ENCODE data around the gene CAMTA1. TPM values are rescaled to one million over a fixed set of nuclear protein-coding genes. Genes with fewer than 3 reads are reported as not detected.

CAMTA1 gene
- total and polyA plus RNA-seq, 2 experiments from 2014 or later, result 89.0 to 145 TPM

- H3K9me3 ChIP-seq (ENCODE audit: low read depth), result no peaks in the 10 kb centered on the region
- WGBS (ENCODE audit: low lambda C conversion rate, missing lambda C conversion rate), result 83% methylated on average over 6 of the region's 6 CpGs
- H3K4me2 ChIP-seq, result no peak overlapping the region
- H3K27ac ChIP-seq, result no peak overlapping the region
- no peaks in the 10 kb centered on the region for H3K36me3 ChIP-seq (replicated peaks; ENCODE audit: insufficient read depth, low read depth)
- no peak overlapping the region for H3K4me3 ChIP-seq
- H3K79me2 ChIP-seq, result no peaks in the 10 kb centered on the region
- H2AFZ ChIP-seq, result no peak overlapping the region
- no peaks in the 10 kb centered on the region for H3K9me2 ChIP-seq (replicated peaks; ENCODE audit: insufficient read depth)
- H3K4me1 ChIP-seq (ENCODE audit: insufficient read depth), result no peaks in the 10 kb centered on the region
- no peak for DNase-seq (ENCODE audit: low spot score)
- H4K20me1 ChIP-seq (ENCODE audit: insufficient read depth, poor library complexity, severe bottlenecking), result no peaks in the 10 kb centered on the region
- no peak for TF ChIP-seq EZH2phosphoT487 (IDR thresholded peaks at IDR 0.05; ENCODE audit: low read depth, severe bottlenecking, unreplicated experiment)
- no peak for TF ChIP-seq CTCF (IDR thresholded peaks at IDR 0.05; ENCODE audit: poor library complexity)
- TF ChIP-seq EZH2 (IDR thresholded peaks at IDR 0.05; ENCODE audit: borderline replicate concordance), result no peak
- no peaks in the 10 kb centered on the region for H3K27me3 ChIP-seq
Observed at GRCh38 chr1:6976044-6976375, 190.8 kb downstream of the CAMTA1 start.

- Histone ChIP-seq H2AFZ (no peak overlapping the region), H3K9me2 (replicated peaks; ENCODE audit: insufficient read depth) (no peaks in the 10 kb centered on the region), H3K4me3 (no peak overlapping the region), H3K27ac (no peak overlapping the region), H3K4me2 (no peak overlapping the region), H3K27me3 (no peaks in the 10 kb centered on the region), H3K79me2 (no peaks in the 10 kb centered on the region), H4K20me1 (ENCODE audit: insufficient read depth, poor library complexity, severe bottlenecking) (no peaks in the 10 kb centered on the region), H3K36me3 (replicated peaks; ENCODE audit: insufficient read depth, low read depth) (no peaks in the 10 kb centered on the region), H3K4me1 (ENCODE audit: insufficient read depth) (no peaks in the 10 kb centered on the region), H3K9me3 (ENCODE audit: low read depth) (no peaks in the 10 kb centered on the region)
- TF ChIP-seq EZH2 (IDR thresholded peaks at IDR 0.05; ENCODE audit: borderline replicate concordance), result no peak
- no peak for TF ChIP-seq EZH2phosphoT487 (IDR thresholded peaks at IDR 0.05; ENCODE audit: low read depth, severe bottlenecking, unreplicated experiment)
- no peak for TF ChIP-seq CTCF (IDR thresholded peaks at IDR 0.05; ENCODE audit: poor library complexity)
- no peak for DNase-seq (ENCODE audit: low spot score)
- 73% methylated on average over 5 of the region's 5 CpGs for WGBS (ENCODE audit: low lambda C conversion rate, missing lambda C conversion rate)
Observed at GRCh38 chr1:6979003-6979613, 193.9 kb downstream of the CAMTA1 start.

- Histone ChIP-seq H3K4me2 (no peak overlapping the region), H4K20me1 (ENCODE audit: insufficient read depth, poor library complexity, severe bottlenecking) (no peaks in the 10 kb centered on the region), H3K27ac (no peak overlapping the region), H2AFZ (no peak overlapping the region), H3K27me3 (no peaks in the 10 kb centered on the region), H3K9me2 (replicated peaks; ENCODE audit: insufficient read depth) (no peaks in the 10 kb centered on the region), H3K79me2 (no peaks in the 10 kb centered on the region), H3K9me3 (ENCODE audit: low read depth) (no peaks in the 10 kb centered on the region), H3K36me3 (replicated peaks; ENCODE audit: insufficient read depth, low read depth) (no peaks in the 10 kb centered on the region), H3K4me3 (no peak overlapping the region), H3K4me1 (ENCODE audit: insufficient read depth) (no peaks in the 10 kb centered on the region)
- TF ChIP-seq EZH2 (IDR thresholded peaks at IDR 0.05; ENCODE audit: borderline replicate concordance), result no peak
- no peak for TF ChIP-seq EZH2phosphoT487 (IDR thresholded peaks at IDR 0.05; ENCODE audit: low read depth, severe bottlenecking, unreplicated experiment)
- no peak for TF ChIP-seq CTCF (IDR thresholded peaks at IDR 0.05; ENCODE audit: poor library complexity)
- DNase-seq (ENCODE audit: low spot score), result no peak
Observed at GRCh38 chr1:6981595-6981994, 196.3 kb downstream of the CAMTA1 start.

- Histone ChIP-seq H3K27me3 (no peaks in the 10 kb centered on the region), H2AFZ (no peak overlapping the region), H3K9me2 (replicated peaks; ENCODE audit: insufficient read depth) (no peaks in the 10 kb centered on the region), H3K79me2 (no peaks in the 10 kb centered on the region), H3K36me3 (replicated peaks; ENCODE audit: insufficient read depth, low read depth) (no peaks in the 10 kb centered on the region), H3K9me3 (ENCODE audit: low read depth) (no peaks in the 10 kb centered on the region), H3K4me3 (no peak overlapping the region), H3K27ac (no peak overlapping the region), H3K4me2 (no peak overlapping the region), H3K4me1 (ENCODE audit: insufficient read depth) (no peaks in the 10 kb centered on the region), H4K20me1 (ENCODE audit: insufficient read depth, poor library complexity, severe bottlenecking) (no peaks in the 10 kb centered on the region)
- WGBS (ENCODE audit: low lambda C conversion rate, missing lambda C conversion rate), result 85% methylated on average over 9 of the region's 9 CpGs
- no peak for TF ChIP-seq CTCF (IDR thresholded peaks at IDR 0.05; ENCODE audit: poor library complexity)
- no peak for TF ChIP-seq EZH2 (IDR thresholded peaks at IDR 0.05; ENCODE audit: borderline replicate concordance)
- no peak for TF ChIP-seq EZH2phosphoT487 (IDR thresholded peaks at IDR 0.05; ENCODE audit: low read depth, severe bottlenecking, unreplicated experiment)
- no peak for DNase-seq (ENCODE audit: low spot score)
Observed at GRCh38 chr1:6982443-6982842, 197.2 kb downstream of the CAMTA1 start.

Data from hepatocyte (in vitro differentiated cells).